Measurements from ENCODE around the gene MAK. TPM values are rescaled to one million over a fixed set of nuclear protein-coding genes. Genes with fewer than 3 reads are reported as not detected.
A peak's percentile ranks its signal among the peaks of the same experiment; 100 is the strongest.
"Not testable (repeated sequence)": the region's sequence is repeated elsewhere in the genome, so short reads cannot be mapped to it uniquely, and the experiment has no call there.

Gene MAK
- total RNA-seq, 2 experiments from 2014 or later, result 0.05 TPM; not detected in 1

- H3K4me3 Mint-ChIP-seq, result no peak overlapping the region
- DNase-seq, result no peak
- no peak for ATAC-seq
- H3K27me3 Mint-ChIP-seq (ENCODE audit: low read depth), result no peaks in the 10 kb centered on the region
- ChIA-PET CTCF (interaction anchor here (0.6 to 2.1 kb wide), 12 partner anchors 12 to 1316 kb away, joined by 3 to 6 read pairs (median 4); partner anchors contain the start of gene TMEM14B), POLR2A (interaction anchor here (0.8 kb wide), 1 partner anchor 39 kb away, joined by 3 read pairs; no protein-coding TSS in a partner anchor)
- H3K36me3 Mint-ChIP-seq (ENCODE audit: low read depth), result peaks cover 58% of the 10 kb centered on the region
- H3K9me3 Mint-ChIP-seq (ENCODE audit: insufficient read depth), result no peaks in the 10 kb centered on the region
- H3K27ac Mint-ChIP-seq, result no peak overlapping the region
- H3K4me1 Mint-ChIP-seq (ENCODE audit: low read depth), result peaks cover 5% of the 10 kb centered on the region
Observed at GRCh38 chr6:10759884-10760329, 78.4 kb downstream of the MAK start.

GRCh38 chr6:10759312-10759839 is 79.0 kb downstream of the MAK start:
- POLR2A ChIA-PET, result no interaction called here
- Mint-ChIP-seq H3K9me3 (ENCODE audit: insufficient read depth) (no peaks in the 10 kb centered on the region), H3K27ac (no peak overlapping the region), H3K36me3 (ENCODE audit: low read depth) (peaks cover 63% of the 10 kb centered on the region), H3K4me1 (ENCODE audit: low read depth) (peaks cover 5% of the 10 kb centered on the region), H3K27me3 (ENCODE audit: low read depth) (no peaks in the 10 kb centered on the region), H3K4me3 (no peak overlapping the region)
- CTCF ChIA-PET, result interaction anchor here (0.6 to 2.1 kb wide), 11 partner anchors 11 to 1316 kb away, joined by 3 to 6 read pairs (median 4); partner anchors contain the start of gene TMEM14B
- DNase-seq, result no peak
- ATAC-seq, result peak; percentile 58

- no peak for DNase-seq
- Mint-ChIP-seq H3K4me1 (ENCODE audit: low read depth) (peaks cover 11% of the 10 kb centered on the region), H3K36me3 (ENCODE audit: low read depth) (peaks cover 69% of the 10 kb centered on the region), H3K4me3 (no peak overlapping the region), H3K9me3 (ENCODE audit: insufficient read depth) (no peaks in the 10 kb centered on the region), H3K27ac (no peak overlapping the region), H3K27me3 (ENCODE audit: low read depth) (no peaks in the 10 kb centered on the region)
- ChIA-PET CTCF (no interaction called here), POLR2A (no interaction called here)
- ATAC-seq, result no peak
Observed at GRCh38 chr6:10756085-10756484, 82.3 kb downstream of the MAK start.

- H3K27ac Mint-ChIP-seq; CTCF ChIA-PET; H3K4me3 Mint-ChIP-seq; POLR2A ChIA-PET; DNase-seq; ATAC-seq; H3K9me3 Mint-ChIP-seq (ENCODE audit: insufficient read depth); H3K27me3 Mint-ChIP-seq (ENCODE audit: low read depth): not testable (repeated sequence)
- H3K36me3 Mint-ChIP-seq (ENCODE audit: low read depth), result peaks cover 64% of the 10 kb centered on the region
- peaks cover 31% of the 10 kb centered on the region for H3K4me1 Mint-ChIP-seq (ENCODE audit: low read depth)
Observed at GRCh38 chr6:10751757-10752156, 86.6 kb downstream of the MAK start.

- H3K27me3 Mint-ChIP-seq (ENCODE audit: low read depth); POLR2A ChIA-PET: not testable (repeated sequence)
Observed at GRCh38 chr6:10750568-10750967, 87.8 kb downstream of the MAK start.

GRCh38 chr6:10749734-10750133 is 88.6 kb downstream of the MAK start:
- Mint-ChIP-seq H3K4me1 (ENCODE audit: low read depth) (peaks cover 45% of the 10 kb centered on the region), H3K9me3 (ENCODE audit: insufficient read depth) (no peaks in the 10 kb centered on the region), H3K36me3 (ENCODE audit: low read depth) (peaks cover 45% of the 10 kb centered on the region), H3K27me3 (ENCODE audit: low read depth) (no peaks in the 10 kb centered on the region), H3K4me3 (no peak overlapping the region), H3K27ac (peak overlapping the region; percentile 22)
- ChIA-PET CTCF (no interaction called here), POLR2A (interaction anchor here (3.9 kb wide), 1 partner anchor 29 kb away, joined by 39 read pairs; the partner anchor contains the start of gene TMEM14C)
- DNase-seq (no peak), ATAC-seq (no peak)

More at GRCh38 chr6:10750568-10750967, 87.8 kb downstream of the MAK start:
- peak overlapping the region; percentile 2 for H3K27ac Mint-ChIP-seq
- DNase-seq; H3K9me3 Mint-ChIP-seq (ENCODE audit: insufficient read depth); CTCF ChIA-PET; ATAC-seq; H3K4me3 Mint-ChIP-seq: not testable (repeated sequence)
- H3K36me3 Mint-ChIP-seq (ENCODE audit: low read depth), result peaks cover 53% of the 10 kb centered on the region
- H3K4me1 Mint-ChIP-seq (ENCODE audit: low read depth), result peaks cover 41% of the 10 kb centered on the region

- ChIA-PET CTCF (interaction anchor here (0.6 to 2.1 kb wide), 9 partner anchors 12 to 269 kb away, joined by 3 to 11 read pairs (median 4); partner anchors contain the start of genes C6orf52, PAK1IP1 and TMEM14C), POLR2A (interaction anchor here (0.5 to 3.9 kb wide), 11 partner anchors 10 to 673 kb away, joined by 3 to 39 read pairs (median 3); partner anchors contain the start of genes C6orf52, PAK1IP1 and TMEM14C)
- H3K27me3 Mint-ChIP-seq (ENCODE audit: low read depth), result no peaks in the 10 kb centered on the region
- no peaks in the 10 kb centered on the region for H3K9me3 Mint-ChIP-seq (ENCODE audit: insufficient read depth)
- H3K36me3 Mint-ChIP-seq (ENCODE audit: low read depth), result peaks cover 31% of the 10 kb centered on the region
- peak; percentile 100 for DNase-seq
- peak; percentile 97 for ATAC-seq
- peak within 1 kb of the TSS; percentile 96 for H3K4me3 Mint-ChIP-seq
- H3K4me1 Mint-ChIP-seq (ENCODE audit: low read depth), result peaks cover 45% of the 10 kb centered on the region
- peak within 1 kb of the TSS; percentile 95 for H3K27ac Mint-ChIP-seq
Observed at GRCh38 chr6:10747251-10747972, 90.9 kb downstream of the MAK start, which contains the start of gene TMEM14B. Gene TMEM14B (plus strand): TSS chr6:10747805. CDS start chr6:10749246, 1,441 bp downstream.

GRCh38 chr6:10746915-10747250 is 91.5 kb downstream of the MAK start:
- H3K27me3 Mint-ChIP-seq (ENCODE audit: low read depth), result no peaks in the 10 kb centered on the region
- H3K36me3 Mint-ChIP-seq (ENCODE audit: low read depth), result peaks cover 33% of the 10 kb centered on the region
- CTCF ChIA-PET, result interaction anchor here (0.6 to 2.1 kb wide), 9 partner anchors 13 to 268 kb away, joined by 3 to 11 read pairs (median 4); partner anchors contain the start of genes C6orf52, PAK1IP1 and TMEM14C
- H3K4me3 Mint-ChIP-seq, result peak overlapping the region; percentile 96
- ATAC-seq (no peak), DNase-seq (no peak)
- H3K27ac Mint-ChIP-seq, result peak overlapping the region; percentile 95
- peaks cover 45% of the 10 kb centered on the region for H3K4me1 Mint-ChIP-seq (ENCODE audit: low read depth)
- no peaks in the 10 kb centered on the region for H3K9me3 Mint-ChIP-seq (ENCODE audit: insufficient read depth)
- POLR2A ChIA-PET, result interaction anchor here (0.6 to 3.9 kb wide), 7 partner anchors 9 to 219 kb away, joined by 3 to 39 read pairs (median 3); partner anchors contain the start of genes C6orf52, PAK1IP1 and TMEM14C

- no peaks in the 10 kb centered on the region for H3K27me3 Mint-ChIP-seq (ENCODE audit: low read depth)
- ChIA-PET POLR2A (interaction anchor here (0.5 kb wide), 1 partner anchor 93 kb away, joined by 3 read pairs; the partner anchor contains the start of gene MAK), CTCF (no interaction called here)
- H3K36me3 Mint-ChIP-seq (ENCODE audit: low read depth), result peaks cover 22% of the 10 kb centered on the region
- no peak overlapping the region for H3K27ac Mint-ChIP-seq
- H3K4me3 Mint-ChIP-seq, result no peak overlapping the region
- peaks cover 34% of the 10 kb centered on the region for H3K4me1 Mint-ChIP-seq (ENCODE audit: low read depth)
- no peaks in the 10 kb centered on the region for H3K9me3 Mint-ChIP-seq (ENCODE audit: insufficient read depth)
- no peak for ATAC-seq
- DNase-seq, result no peak
Observed at GRCh38 chr6:10745116-10745515, 93.2 kb downstream of the MAK start.

- DNase-seq (no peak), ATAC-seq (no peak)
- no peaks in the 10 kb centered on the region for H3K9me3 Mint-ChIP-seq (ENCODE audit: insufficient read depth)
- ChIA-PET CTCF (interaction anchor here (1.1 kb wide), 1 partner anchor 22 kb away, joined by 4 read pairs; no protein-coding TSS in a partner anchor), POLR2A (no interaction called here)
- peaks cover 18% of the 10 kb centered on the region for H3K4me1 Mint-ChIP-seq (ENCODE audit: low read depth)
- H3K27me3 Mint-ChIP-seq (ENCODE audit: low read depth), result no peaks in the 10 kb centered on the region
- no peak overlapping the region for H3K27ac Mint-ChIP-seq
- no peak overlapping the region for H3K4me3 Mint-ChIP-seq
- peaks cover 15% of the 10 kb centered on the region for H3K36me3 Mint-ChIP-seq (ENCODE audit: low read depth)
Observed at GRCh38 chr6:10743515-10743914, 94.8 kb downstream of the MAK start.

GRCh38 chr6:10742251-10742650 is 96.1 kb downstream of the MAK start:
- CTCF ChIA-PET, result interaction anchor here (1.1 to 1.4 kb wide), 2 partner anchors 17 to 21 kb away, joined by 4 to 5 read pairs; no protein-coding TSS in a partner anchor
- DNase-seq (no peak), ATAC-seq (no peak)
- POLR2A ChIA-PET, result interaction anchor here (1.1 to 2.0 kb wide), 2 partner anchors 21 to 23 kb away, joined by 3 to 7 read pairs; no protein-coding TSS in a partner anchor
- Mint-ChIP-seq H3K9me3 (ENCODE audit: insufficient read depth) (no peaks in the 10 kb centered on the region), H3K27ac (no peak overlapping the region), H3K27me3 (ENCODE audit: low read depth) (no peaks in the 10 kb centered on the region), H3K4me1 (ENCODE audit: low read depth) (peaks cover 17% of the 10 kb centered on the region), H3K36me3 (ENCODE audit: low read depth) (peaks cover 8% of the 10 kb centered on the region), H3K4me3 (no peak overlapping the region)
